GM23338 (cell line): ENCODE measurements around the gene TENT5C. TPM values are rescaled to one million over a fixed set of nuclear protein-coding genes. Genes with fewer than 3 reads are reported as not detected.

ENCODE experiments used
- ATAC-seq: fragments of 200-7000 bp; cut with Tn5 transposase; 3 replicates; pipeline ENCODE4 v1.9.1; 2020
- DNase-seq: peaks from one replicate; pipeline ENCODE4 v3.0.0-alpha.2; 2015; ENCODE audit warnings: low spot score
- H2AFZ ChIP-seq: fragments of 200-600 bp; sonication (generic); 2 replicates; pipeline ENCODE4 v1.8.0; 2016; ENCODE audit warnings: antibody characterized with exemption, mild to moderate bottlenecking, moderate library complexity
- H3F3A ChIP-seq: fragments of 200-600 bp; sonication (generic); replicated peaks from 2 replicates; pipeline ENCODE4 v1.8.0; 2017; ENCODE audit warnings: antibody characterized with exemption, mixed run types, low read depth
- H3K27ac ChIP-seq: fragments of 200-600 bp; sonication (generic); 2 replicates; pipeline ENCODE4 v1.6.1; 2016; ENCODE audit warnings: low read depth
- H3K27me3 ChIP-seq: fragments of 200-600 bp; sonication (generic); 2 replicates; pipeline ENCODE4 v1.8.0; 2016; ENCODE audit warnings: mild to moderate bottlenecking, mixed run types, moderate library complexity; ENCODE audit not compliant: insufficient read depth
- H3K36me3 ChIP-seq: fragments of 200-600 bp; sonication (generic); 2 replicates; pipeline ENCODE4 v1.8.0; 2016; ENCODE audit warnings: mild to moderate bottlenecking; ENCODE audit not compliant: insufficient read depth
- H3K4me1 ChIP-seq: fragments of 200-600 bp; sonication (generic); 2 replicates; pipeline ENCODE4 v1.8.0; 2016; ENCODE audit warnings: mild to moderate bottlenecking, moderate library complexity; ENCODE audit not compliant: insufficient read depth
- H3K4me2 ChIP-seq: fragments of 200-600 bp; sonication (generic); 2 replicates; pipeline ENCODE4 v1.7.1; 2017; ENCODE audit warnings: mixed run types
- H3K4me3 ChIP-seq: fragments of 200-600 bp; sonication (generic); 2 replicates; pipeline ENCODE4 v1.6.1; 2016; ENCODE audit warnings: mixed run types
- H3K79me2 ChIP-seq: fragments of 200-600 bp; sonication (generic); replicated peaks from 2 replicates; pipeline ENCODE4 v1.8.0; 2017; ENCODE audit warnings: mild to moderate bottlenecking; ENCODE audit not compliant: insufficient read depth
- H3K9me2 ChIP-seq: fragments of 200-600 bp; sonication (generic); 2 replicates; pipeline ENCODE4 v1.8.0; 2017; ENCODE audit not compliant: insufficient read depth
- H4K20me1 ChIP-seq: fragments of 200-600 bp; sonication (generic); replicated peaks from 2 replicates; pipeline ENCODE4 v1.8.0; 2017; ENCODE audit warnings: mild to moderate bottlenecking; ENCODE audit not compliant: insufficient read depth
- H3K27ac Mint-ChIP-seq: 2 replicates; pipeline ENCODE4 v1.8.0; 2020; ENCODE audit warnings: inconsistent platforms, mild to moderate bottlenecking, moderate library complexity, mixed read lengths
- H3K27me3 Mint-ChIP-seq: 3 replicates; pipeline ENCODE4 v1.8.0; 2022; ENCODE audit warnings: low read depth, mild to moderate bottlenecking, moderate library complexity, mixed read lengths, inconsistent platforms; ENCODE audit not compliant: insufficient read depth, poor library complexity
- H3K36me3 Mint-ChIP-seq: 3 replicates; pipeline ENCODE4 v1.8.0; 2021; ENCODE audit warnings: low read depth, mild to moderate bottlenecking, inconsistent platforms, moderate library complexity, mixed read lengths
- H3K4me1 Mint-ChIP-seq: 3 replicates; pipeline ENCODE4 v1.8.0; 2020; ENCODE audit warnings: mild to moderate bottlenecking, inconsistent platforms, mixed read lengths
- H3K4me3 Mint-ChIP-seq: 3 replicates; pipeline ENCODE4 v1.8.0; 2021; ENCODE audit warnings: moderate library complexity, mild to moderate bottlenecking, inconsistent platforms, mixed read lengths
- H3K9me3 Mint-ChIP-seq: 3 replicates; pipeline ENCODE4 v1.8.0; 2020; ENCODE audit warnings: moderate library complexity, mild to moderate bottlenecking, inconsistent platforms, mixed read lengths
- CREB1 ChIP-seq: fragments of 250-450 bp; sonication (Bioruptor Pico); IDR thresholded peaks from 2 replicates; pipeline ENCODE4 v1.5.0; 2020; ENCODE audit warnings: low read depth, mild to moderate bottlenecking, moderate library complexity
- CTCF ChIP-seq, 2 experiments: fragments of 200-600 bp in 1 of 2; sonication (generic) in 1 of 2; conservative IDR thresholded peaks; 2 replicates each; pipeline versions ENCODE4 v1.5.1 to v1.6.1; 2016 to 2017; ENCODE audit warnings: antibody characterized with exemption in 2 of 2, low read depth in 2 of 2, mild to moderate bottlenecking in 2 of 2, moderate library complexity in 1 of 2
- ETS1 ChIP-seq: IDR thresholded peaks from 2 replicates; pipeline ENCODE4 v1.6.1; 2016; ENCODE audit warnings: antibody characterized with exemption
- EZH2 ChIP-seq: fragments of 200-600 bp; sonication (generic); IDR thresholded peaks from one replicate; pipeline ENCODE4 v1.8.0; 2017; ENCODE audit warnings: antibody characterized with exemption, mild to moderate bottlenecking, low read depth; ENCODE audit not compliant: unreplicated experiment
- EZH2phosphoT487 ChIP-seq: fragments of 200-600 bp; sonication (generic); IDR thresholded peaks from one replicate; pipeline ENCODE4 v1.8.1; 2018; ENCODE audit warnings: antibody characterized with exemption; ENCODE audit not compliant: unreplicated experiment
- JUNB ChIP-seq: IDR thresholded peaks from one replicate; pipeline ENCODE4 v1.6.1; 2016; ENCODE audit warnings: antibody characterized with exemption; ENCODE audit not compliant: unreplicated experiment
- NANOG ChIP-seq: IDR thresholded peaks from 2 replicates; pipeline ENCODE4 v1.6.1; 2016; ENCODE audit warnings: antibody characterized with exemption, borderline replicate concordance
- POLR2AphosphoS5 ChIP-seq: IDR thresholded peaks from 2 replicates; pipeline ENCODE4 v1.6.1; 2016; ENCODE audit warnings: antibody characterized with exemption, low read depth
- REST ChIP-seq: IDR thresholded peaks from one replicate; pipeline ENCODE4 v1.6.1; 2018; ENCODE audit warnings: antibody characterized with exemption; ENCODE audit not compliant: unreplicated experiment
- STAT1 ChIP-seq: IDR thresholded peaks from one replicate; pipeline ENCODE4 v1.6.1; 2016; ENCODE audit warnings: antibody characterized with exemption; ENCODE audit not compliant: unreplicated experiment
- ZNF114 ChIP-seq: fragments of 250-450 bp; sonication (Bioruptor Pico); IDR thresholded peaks from 2 replicates; pipeline ENCODE4 v1.5.0; 2020; ENCODE audit warnings: mild to moderate bottlenecking, moderate library complexity
- ZNF331 ChIP-seq: fragments of 250-450 bp; sonication (Bioruptor Pico); IDR thresholded peaks from 2 replicates; pipeline ENCODE4 v1.5.0; 2020; ENCODE audit warnings: low read depth, mild to moderate bottlenecking, moderate library complexity
- ZNF462 ChIP-seq: fragments of 250-450 bp; sonication (Bioruptor Pico); IDR thresholded peaks from 2 replicates; pipeline ENCODE4 v1.5.0; 2020; ENCODE audit warnings: mild to moderate bottlenecking, moderate library complexity
- polyA plus RNA-seq: library from polyadenylated mRNA; unstranded; fragments of >200 nt; fragmentation: Nextera tagmentation; extraction: Ambion mirVana; gene quantifications from 2 replicates; pipeline ENCODE4 v1.2.1, GENCODE V29; 2016
- total RNA-seq: library from RNA; depleted of rRNA; stranded (reverse); fragments of >200 nt; shearing (Covaris generic); gene quantifications from 2 replicates; pipeline ENCODE4 v1.2.3, GENCODE V29; 2014

Gene TENT5C
- total and polyA plus RNA-seq, 2 experiments from 2014 or later, result 0.23 to 0.80 TPM

- Histone ChIP-seq H3K27me3 (no peaks in the 10 kb centered on the region), H3F3A (no peaks in the 10 kb centered on the region), H4K20me1 (no peaks in the 10 kb centered on the region), H3K79me2 (no peaks in the 10 kb centered on the region), H3K36me3 (no peaks in the 10 kb centered on the region), H3K27ac (no peak overlapping the region), H2AFZ (no peak overlapping the region), H3K4me2 (no peak overlapping the region), H3K9me2 (no peaks in the 10 kb centered on the region), H3K4me3 (no peak overlapping the region), H3K4me1 (no peaks in the 10 kb centered on the region)
- no peak overlapping the region for H3K4me3 Mint-ChIP-seq
- H3K36me3 Mint-ChIP-seq, result no peaks in the 10 kb centered on the region
- H3K4me1 Mint-ChIP-seq, result peaks cover 4% of the 10 kb centered on the region; the same call in 2 of the 3 replicates
- ATAC-seq, result no peak
- peaks cover 7% of the 10 kb centered on the region for H3K27me3 Mint-ChIP-seq
- DNase-seq, result no peak
- no peaks in the 10 kb centered on the region; the same call in 2 of the 3 replicates for H3K9me3 Mint-ChIP-seq
- H3K27ac Mint-ChIP-seq, result no peak overlapping the region
- no peak for TF ChIP-seq EZH2phosphoT487
- TF ChIP-seq POLR2AphosphoS5, result no peak
- TF ChIP-seq CTCF (conservative IDR thresholded peaks at IDR 0.05; ENCODE audit: low read depth in 2 of 2), result no peak
- TF ChIP-seq REST, result no peak
- TF ChIP-seq ETS1, result no peak
- no peak for TF ChIP-seq ZNF462 (CRISPR knock-in tag)
- no peak for TF ChIP-seq CREB1 (CRISPR knock-in tag)
- no peak for TF ChIP-seq ZNF114
- TF ChIP-seq JUNB, result no peak
- no peak for TF ChIP-seq EZH2
- no peak for TF ChIP-seq NANOG
- TF ChIP-seq STAT1, result no peak
- TF ChIP-seq ZNF331, result no peak
Measured at GRCh38 chr1:117586747-117587498, 18.9 kb upstream of the TENT5C start.
